B cell (primary cell): ENCODE results near the gene ATXN7L3. TPM values are rescaled to one million over a fixed set of nuclear protein-coding genes. Genes with fewer than 3 reads are reported as not detected.
A peak's percentile ranks its signal among the peaks of the same experiment; 100 is the strongest.

Source experiments
- ATAC-seq: fragments of 200-7000 bp; cut with Tn5 transposase; one replicate; pipeline ENCODE4 v1.10.0; 2021; ENCODE audit warnings: low read depth, mild to moderate bottlenecking, moderate number of reproducible peaks, moderate library complexity
- CTCF ChIA-PET: fragments of 350-600 bp; sonication (Branson Sonifier 250); formaldehyde crosslinking; loops from one replicate; lab custom pipeline; 2021; ENCODE audit warnings: antibody characterized with exemption, inconsistent platforms; lab: Charles Lee
- POLR2A ChIA-PET: fragments of 350-600 bp; sonication (Branson Sonifier 250); formaldehyde crosslinking; loops from one replicate; lab custom pipeline; 2021; ENCODE audit warnings: antibody characterized with exemption; lab: Charles Lee
- DNase-seq: peaks from one replicate; pipeline ENCODE4 v3.0.0; 2013
- H2AFZ ChIP-seq: 2 replicates; pipeline ENCODE4 v1.6.1; 2012; ENCODE audit warnings: mild to moderate bottlenecking, low read depth, low read length; ENCODE audit not compliant: insufficient read depth, poor library complexity, severe bottlenecking
- H3K27ac ChIP-seq, 2 donors: 1 replicate in 1 of 2; 2 replicates in 1 of 2; pipeline ENCODE4 v1.5.1; 2012 to 2013; ENCODE audit warnings: low read length in 2 of 2, mild to moderate bottlenecking in 2 of 2, moderate library complexity in 1 of 2
- H3K27me3 ChIP-seq, 4 experiments: fragments of 200-600 bp in 1 of 4; sonication (generic) in 1 of 4; replicated peaks in 1 of 4; 1 replicate in 2 of 4; 2 replicates in 2 of 4; pipeline versions ENCODE4 v1.6.1 to v1.7.0; 2013 to 2016; ENCODE audit warnings: low read length in 3 of 4, mild to moderate bottlenecking in 2 of 4, mixed read lengths in 1 of 4, moderate library complexity in 1 of 4; ENCODE audit not compliant: insufficient read depth in 4 of 4, control insufficient read depth in 3 of 4; ENCODE audit errors: control extremely low read depth in 1 of 4
- H3K36me3 ChIP-seq, 2 experiments: replicated peaks in 1 of 2; 1 replicate in 1 of 2; 2 replicates in 1 of 2; pipeline versions ENCODE4 v1.6.1 to v1.7.1; 2013; ENCODE audit warnings: low read length in 1 of 2; ENCODE audit not compliant: insufficient read depth in 2 of 2, control insufficient read depth in 1 of 2; ENCODE audit errors: control extremely low read depth in 1 of 2, extremely low read depth in 1 of 2
- H3K4me1 ChIP-seq, 2 donors: fragments of 200-600 bp in 1 of 2; sonication (generic) in 1 of 2; 1 replicate in 1 of 2; 2 replicates in 1 of 2; pipeline versions ENCODE4 v1.5.1 to v1.6.1; 2013 to 2017; ENCODE audit warnings: low read length in 2 of 2; ENCODE audit not compliant: control insufficient read depth in 2 of 2, insufficient read depth in 2 of 2
- H3K4me2 ChIP-seq: replicated peaks from 2 replicates; pipeline ENCODE3; 2012; ENCODE audit warnings: mild to moderate bottlenecking, low read depth, low read length; ENCODE audit not compliant: poor library complexity, severe bottlenecking
- H3K4me3 ChIP-seq, 5 experiments: fragments of 200-600 bp in 1 of 5; sonication (generic) in 1 of 5; 1 replicate in 3 of 5; 2 replicates in 2 of 5; pipeline versions ENCODE4 v1.5.1 to v1.7.0; 2011 to 2016; ENCODE audit warnings: low read length in 4 of 5, mild to moderate bottlenecking in 4 of 5, low read depth in 2 of 5, control low read depth in 1 of 5, moderate library complexity in 1 of 5; ENCODE audit not compliant: insufficient read depth in 1 of 5; ENCODE audit errors: control extremely low read depth in 1 of 5, extremely low read depth in 1 of 5
- H3K79me2 ChIP-seq: fragments of 200-600 bp; sonication (generic); one replicate; pipeline ENCODE4 v1.6.0; 2016; ENCODE audit warnings: low read length; ENCODE audit not compliant: control insufficient read depth, insufficient read depth
- H3K9ac ChIP-seq: fragments of 200-600 bp; sonication (generic); 2 replicates; pipeline ENCODE4 v1.6.1; 2017; ENCODE audit warnings: mild to moderate bottlenecking, low read length, moderate library complexity
- H3K9me3 ChIP-seq, 3 donors: one replicate each; pipeline versions ENCODE4 v1.6.1 to v1.7.1; 2013; ENCODE audit warnings: low read length in 2 of 3; ENCODE audit not compliant: control insufficient read depth in 2 of 3, insufficient read depth in 1 of 3; ENCODE audit errors: control extremely low read depth in 1 of 3
- H4K20me1 ChIP-seq: 2 replicates; pipeline ENCODE4 v1.6.0; 2012; ENCODE audit warnings: mild to moderate bottlenecking, low read length; ENCODE audit not compliant: insufficient read depth, control insufficient read depth, poor library complexity, severe bottlenecking
- H3K27ac Mint-ChIP-seq: one replicate; pipeline ENCODE4 v1.8.0; 2021; ENCODE audit warnings: mixed read lengths
- H3K27me3 Mint-ChIP-seq: one replicate; pipeline ENCODE4 v1.8.0; 2021; ENCODE audit warnings: mixed read lengths
- H3K4me1 Mint-ChIP-seq: one replicate; pipeline ENCODE4 v1.8.0; 2021; ENCODE audit warnings: mixed read lengths
- H3K4me3 Mint-ChIP-seq: one replicate; pipeline ENCODE4 v1.8.0; 2021; ENCODE audit warnings: mixed read lengths
- H3K9me3 Mint-ChIP-seq: one replicate; pipeline ENCODE4 v1.8.0; 2022; ENCODE audit warnings: mixed read lengths; ENCODE audit not compliant: insufficient read depth
- CTCF ChIP-seq: fragments of 200-600 bp; IDR thresholded peaks from one replicate; pipeline ENCODE4 v1.8.0; 2022; ENCODE audit warnings: antibody characterized with exemption, mild to moderate bottlenecking
- EZH2 ChIP-seq: IDR thresholded peaks from 2 replicates; pipeline ENCODE4 v1.6.1; 2012; ENCODE audit warnings: borderline replicate concordance, low read depth, mild to moderate bottlenecking, moderate library complexity, low read length; ENCODE audit not compliant: insufficient read depth, poor library complexity, severe bottlenecking
- WGBS: methylation state at CpG from one replicate; pipeline ENCODE4 v1.1.5; 2013; ENCODE audit warnings: missing lambda C conversion rate; ENCODE audit not compliant: insufficient coverage; 5-methylcytosine and 5-hydroxymethylcytosine counted together
- intact Hi-C: fragments of 100-400 bp; cut with micrococcal nuclease; formaldehyde crosslinking; loops from one replicate; pipeline ENCODE4 v1.10.0; 2022
- polyA plus RNA-seq: library from polyadenylated mRNA; depleted of rRNA; stranded (reverse); fragments of >200 nt; gene quantifications from 2 replicates; pipeline ENCODE4 v1.2.3, GENCODE V29; 2012
- total RNA-seq, 2 donors: library from RNA; stranded (reverse); fragments of 120-200 nt in 1 of 2; gene quantifications; 1 replicate in 1 of 2; 2 replicates in 1 of 2; pipeline versions ENCODE4 v1.2.3 to v1.2.4, GENCODE V29; 2013 to 2022

The ATXN7L3 gene
- total and polyA plus RNA-seq, 2 donors (not counting 1 experiment from before 2014, with no cell fraction given) = 63.6 to 107 TPM

- ATAC-seq (peak; percentile 46), DNase-seq (peak; percentile 93)
- H2AFZ ChIP-seq = peak overlapping the region; percentile 50
- no peaks in the 10 kb centered on the region for H3K27me3 ChIP-seq
- Mint-ChIP-seq H3K27ac (peak overlapping the region; percentile 98), H3K4me3 (peak overlapping the region; percentile 84), H3K27me3 (no peaks in the 10 kb centered on the region), H3K4me1 (peaks cover 56% of the 10 kb centered on the region), H3K9me3 (no peaks in the 10 kb centered on the region)
- no peaks in the 10 kb centered on the region for H4K20me1 ChIP-seq
- under 1% methylated on average over 56 of the region's 89 CpGs for WGBS
- POLR2A ChIA-PET = interaction anchor here (0.5 to 7.8 kb wide), 15 partner anchors 8 to 681 kb away, joined by 3 to 100 read pairs (median 5); partner anchors contain the start of genes ATXN7L3, EFTUD2, HDAC5 and SLC25A39
- TF ChIP-seq EZH2 (no peak), CTCF (peak; percentile 52)
- H3K9ac ChIP-seq = peak overlapping the region; percentile 77
- no peaks in the 10 kb centered on the region for H3K9me3 ChIP-seq
- H3K4me1 ChIP-seq = peaks cover 49 to 53% of the 10 kb centered on the region in 2 donors
- peak overlapping the region; percentile 61 to 87 (median 74) for H3K4me3 ChIP-seq
- CTCF ChIA-PET = interaction anchor here (0.5 to 5.5 kb wide), 13 partner anchors 7 to 136 kb away, joined by 3 to 62 read pairs (median 6); partner anchors contain the start of genes GRN and SLC25A39
- peak overlapping the region; percentile 92 for H3K4me2 ChIP-seq
- H3K27ac ChIP-seq = peak overlapping the region; percentile 88 to 89
- H3K36me3 ChIP-seq = peaks cover 2 to 25% of the 10 kb centered on the region in 2 experiments
- H3K79me2 ChIP-seq = peaks cover 55% of the 10 kb centered on the region
- intact Hi-C loops = loop anchor here (1.0 to 2.0 kb wide), 4 partner anchors 8 to 148 kb away; partner anchors contain the start of genes G6PC3, HROB and TMUB2
These were observed 18.8 kb upstream of the ATXN7L3 start for GRCh38 chr17:44218344-44219107.
